Stimulated activated CD4-positive, alpha-beta T cell treated with anti-CD3 and anti-CD28 coated beads, Interleukin-1b, Interleukin-23, amount 100 ng/mL, for 4 hours (primary cell): ENCODE results near the gene CACNA1H.

Source experiments
- DNase-seq, 2 donors: peaks; one replicate each; pipeline ENCODE4 v3.0.0-alpha.2; 2020; ENCODE audit warnings: low read depth in 2 of 2

The CACNA1H gene

DNA sequence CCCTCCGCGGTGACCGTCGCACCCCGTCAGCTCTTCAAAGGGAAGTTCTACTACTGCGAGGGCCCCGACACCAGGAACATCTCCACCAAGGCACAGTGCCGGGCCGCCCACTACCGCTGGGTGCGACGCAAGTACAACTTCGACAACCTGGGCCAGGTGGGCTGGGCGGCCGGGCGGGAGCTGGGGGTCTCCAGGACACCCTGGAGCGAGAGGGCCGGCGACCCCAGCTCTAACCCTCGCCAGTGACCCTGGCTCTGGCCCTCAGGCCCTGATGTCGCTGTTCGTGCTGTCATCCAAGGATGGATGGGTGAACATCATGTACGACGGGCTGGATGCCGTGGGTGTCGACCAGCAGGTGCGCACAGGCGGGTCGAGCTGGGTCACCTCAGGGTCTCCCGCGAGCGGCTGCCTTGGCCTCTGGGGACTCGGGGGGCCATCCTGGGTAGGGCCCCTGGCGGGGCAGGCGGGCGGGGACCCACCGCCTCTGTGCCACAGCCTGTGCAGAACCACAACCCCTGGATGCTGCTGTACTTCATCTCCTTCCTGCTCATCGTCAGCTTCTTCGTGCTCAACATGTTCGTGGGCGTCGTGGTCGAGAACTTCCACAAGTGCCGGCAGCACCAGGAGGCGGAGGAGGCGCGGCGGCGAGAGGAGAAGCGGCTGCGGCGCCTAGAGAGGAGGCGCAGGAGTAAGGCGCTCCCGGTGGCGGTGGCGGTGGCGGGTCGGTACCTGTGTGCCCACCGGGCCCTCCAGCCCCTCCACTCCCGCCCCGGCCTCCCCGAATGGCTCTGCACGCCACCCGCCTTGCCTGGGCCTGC lies 58.8 kb downstream of the CACNA1H start:
- no peak for DNase-seq

DNA sequence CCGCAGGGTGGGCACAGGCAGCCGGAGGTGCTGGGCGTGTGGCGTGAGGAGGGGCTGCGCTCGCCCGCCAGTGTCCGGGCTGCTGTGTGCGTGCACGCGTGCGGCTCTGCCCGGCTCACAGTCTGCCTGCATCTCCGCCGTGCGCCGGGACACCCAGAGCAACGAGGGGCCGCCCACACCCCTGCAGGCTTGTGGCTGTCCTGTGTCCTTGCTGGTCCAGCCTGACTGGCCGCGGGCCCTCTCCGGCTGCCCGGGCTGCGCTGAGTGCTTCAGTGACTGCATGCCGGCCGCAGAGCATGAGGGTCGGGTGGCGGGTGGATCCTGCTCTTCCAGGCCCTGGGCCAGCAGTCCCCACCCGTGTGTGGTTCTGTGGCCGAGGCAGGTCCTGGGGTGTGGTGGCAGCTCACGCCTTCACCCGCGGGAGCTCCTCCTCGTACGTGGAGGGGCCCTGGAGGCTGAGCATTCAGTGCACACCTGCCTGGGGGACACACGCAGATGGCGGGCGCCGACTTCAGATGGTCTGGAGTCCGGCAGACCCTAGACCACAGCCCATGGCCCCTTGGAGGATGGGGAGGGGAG lies 59.8 kb downstream of the CACNA1H start:
- DNase-seq: no peak

DNA sequence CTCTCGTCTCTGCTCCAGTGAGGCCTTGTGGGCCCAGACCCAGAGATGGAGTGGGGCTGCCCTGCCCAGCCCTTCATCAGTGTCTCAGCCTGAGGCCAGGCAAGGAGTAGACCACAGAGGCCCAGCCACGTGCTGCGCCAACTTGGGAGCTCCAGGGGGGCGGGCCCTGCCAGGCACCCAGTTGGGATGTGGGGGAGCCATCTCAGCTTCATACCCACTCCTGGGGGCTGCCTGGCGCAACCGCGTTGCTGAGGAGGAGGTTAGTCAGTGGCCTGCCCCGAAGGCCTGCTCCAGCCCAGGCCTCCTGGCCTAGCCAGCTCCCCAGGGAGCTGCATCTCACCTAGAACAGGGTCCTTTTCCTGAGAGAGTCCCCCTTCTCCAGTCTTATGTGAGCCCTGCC lies 60.3 kb downstream of the CACNA1H start:
- DNase-seq: no peak

DNA sequence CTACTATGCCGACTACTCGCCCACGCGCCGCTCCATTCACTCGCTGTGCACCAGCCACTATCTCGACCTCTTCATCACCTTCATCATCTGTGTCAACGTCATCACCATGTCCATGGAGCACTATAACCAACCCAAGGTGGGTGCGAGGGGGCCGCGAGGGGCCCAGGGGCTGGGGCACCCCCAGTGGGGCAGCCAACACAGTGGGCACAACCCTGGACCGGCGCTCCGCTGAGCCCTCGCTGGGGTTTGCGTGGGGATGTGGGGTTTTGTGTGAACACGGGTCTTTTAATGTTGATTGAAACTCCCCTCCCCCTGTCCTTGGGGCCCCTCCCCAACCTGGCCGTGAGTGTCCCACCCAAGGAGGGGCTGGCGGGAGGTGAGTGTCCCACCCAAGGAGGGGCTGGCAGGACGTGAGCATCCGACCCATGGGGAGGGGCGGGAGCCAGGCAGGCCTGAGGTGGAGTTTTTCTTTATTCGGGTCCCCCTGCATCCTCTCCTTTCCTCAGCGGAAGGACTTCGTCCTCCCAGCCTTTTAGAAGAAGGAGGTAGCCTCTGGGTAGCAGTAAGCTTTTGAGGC lies 61.0 kb downstream of the CACNA1H start:
- DNase-seq: no peak

DNA sequence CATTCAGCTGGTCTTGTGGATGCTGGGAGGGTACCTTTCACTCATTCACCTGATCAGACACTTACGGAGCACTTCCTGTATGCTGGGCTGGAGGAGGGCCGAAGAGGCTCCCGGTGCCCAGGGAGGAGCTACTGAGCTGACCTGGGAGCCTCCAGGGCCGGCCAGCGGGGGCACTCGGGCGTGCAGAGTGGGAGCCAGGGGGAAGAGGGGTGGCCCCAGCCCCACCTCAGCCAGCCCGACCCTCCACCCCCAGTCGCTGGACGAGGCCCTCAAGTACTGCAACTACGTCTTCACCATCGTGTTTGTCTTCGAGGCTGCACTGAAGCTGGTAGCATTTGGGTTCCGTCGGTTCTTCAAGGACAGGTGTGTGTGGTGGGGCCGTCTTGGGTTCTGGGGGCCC lies 61.8 kb downstream of the CACNA1H start:
- DNase-seq: no peak

DNA sequence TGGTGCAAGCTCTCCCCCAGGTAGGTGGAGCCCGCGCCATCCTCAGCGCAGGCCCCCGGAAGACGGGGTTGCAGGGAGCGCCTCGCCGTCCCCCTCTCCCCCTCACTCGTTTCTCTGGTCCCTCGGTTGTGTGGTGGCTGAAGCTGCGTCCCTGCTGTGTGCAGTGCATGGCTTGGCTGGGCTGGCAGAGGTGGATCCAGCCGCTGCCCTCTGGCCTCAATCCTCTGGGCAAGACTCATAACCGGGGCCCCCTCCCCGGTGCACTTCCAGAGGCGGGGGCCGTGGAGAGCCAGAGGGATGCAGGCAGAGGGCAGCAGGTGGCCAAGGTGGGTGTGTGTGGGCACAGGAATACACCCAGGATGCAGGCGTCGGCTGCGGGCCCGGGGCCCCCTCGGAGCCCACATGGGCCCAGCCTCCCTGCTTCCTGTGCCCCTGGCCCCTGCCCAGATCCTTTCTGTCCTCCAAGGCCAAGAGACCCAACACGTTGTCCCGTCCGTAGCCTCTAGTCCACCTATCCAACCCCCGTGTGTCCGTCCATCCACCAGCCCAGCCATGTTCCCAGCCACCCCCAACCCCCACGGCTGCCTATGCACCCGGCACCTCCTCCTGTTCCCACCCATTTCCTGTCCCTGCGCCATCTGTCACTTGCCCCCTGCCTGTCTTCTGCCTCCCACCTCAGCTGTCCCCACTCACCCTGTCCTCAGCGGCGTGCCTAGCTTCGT lies 62.8 kb downstream of the CACNA1H start:
- DNase-seq: no peak

DNA sequence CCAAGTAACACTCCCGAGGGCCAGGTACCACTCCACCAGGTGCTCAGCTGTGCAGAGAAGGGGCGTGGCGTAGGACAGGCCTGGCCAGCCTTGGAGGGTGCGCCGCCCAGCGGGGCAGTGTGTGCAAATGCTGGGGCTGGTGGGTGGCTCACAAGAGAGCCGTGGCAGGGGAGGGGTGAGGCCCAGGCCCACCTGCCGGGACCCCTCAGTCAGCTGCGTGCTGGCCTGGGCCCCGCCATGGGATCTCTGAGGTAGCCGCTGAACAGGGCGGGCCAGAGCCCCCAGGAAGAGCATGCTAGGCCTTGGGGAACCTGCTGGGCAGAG lies 63.4 kb downstream of the CACNA1H start:
- DNase-seq: no peak

DNA sequence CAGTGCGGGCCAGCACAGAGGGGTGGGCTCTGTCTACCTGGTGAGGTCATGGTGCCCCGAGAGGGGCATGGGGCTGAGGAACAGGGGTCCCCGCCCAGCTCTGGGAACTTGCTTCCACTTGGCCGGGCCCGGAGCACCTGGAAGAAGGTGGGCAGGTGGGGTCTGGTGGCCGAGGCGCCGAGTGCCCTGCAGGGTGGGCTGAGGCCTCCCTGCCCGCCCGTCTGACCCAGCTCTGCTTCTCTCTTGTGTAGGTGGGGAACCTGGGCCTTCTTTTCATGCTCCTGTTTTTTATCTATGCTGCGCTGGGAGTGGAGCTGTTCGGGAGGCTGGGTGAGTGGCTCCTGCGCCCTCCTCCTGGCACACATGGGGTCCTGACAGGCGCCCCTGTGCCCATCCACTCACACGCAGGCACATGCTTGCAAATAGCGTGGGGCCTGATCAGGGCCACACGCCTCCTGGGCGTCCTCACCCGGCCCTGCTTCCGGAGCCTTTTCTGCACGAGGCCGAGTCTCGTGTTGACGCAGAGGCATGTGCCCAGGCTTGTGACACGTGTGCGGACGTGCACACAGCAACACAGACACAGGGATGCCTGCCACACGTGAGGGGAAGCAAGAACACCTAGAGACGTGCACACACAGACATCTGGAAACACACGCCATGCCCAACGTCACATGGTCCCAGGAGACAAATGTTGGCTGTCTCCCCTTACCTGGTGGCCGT lies 63.9 kb downstream of the CACNA1H start:
- DNase-seq: no peak

DNA sequence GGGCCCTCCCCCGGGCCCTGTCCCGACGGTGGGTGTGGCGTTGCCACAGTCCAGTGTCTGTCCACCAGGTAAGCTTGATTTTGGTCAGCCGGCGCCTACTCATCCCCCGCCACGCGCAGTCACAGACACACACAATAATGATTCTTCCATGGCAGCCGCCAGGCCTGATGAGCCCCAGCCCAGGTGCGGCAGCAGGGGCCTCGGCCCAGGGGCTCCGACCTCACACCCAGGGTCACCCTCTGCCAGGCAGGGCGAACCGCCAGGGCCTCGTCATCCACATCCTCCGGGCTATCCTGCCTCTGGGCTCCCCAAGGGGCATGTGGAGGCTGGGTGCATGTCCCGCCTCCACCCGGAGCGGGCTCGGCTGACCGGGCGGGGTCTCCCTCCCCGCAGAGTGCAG lies 64.6 kb downstream of the CACNA1H start:
- DNase-seq: no peak

DNA sequence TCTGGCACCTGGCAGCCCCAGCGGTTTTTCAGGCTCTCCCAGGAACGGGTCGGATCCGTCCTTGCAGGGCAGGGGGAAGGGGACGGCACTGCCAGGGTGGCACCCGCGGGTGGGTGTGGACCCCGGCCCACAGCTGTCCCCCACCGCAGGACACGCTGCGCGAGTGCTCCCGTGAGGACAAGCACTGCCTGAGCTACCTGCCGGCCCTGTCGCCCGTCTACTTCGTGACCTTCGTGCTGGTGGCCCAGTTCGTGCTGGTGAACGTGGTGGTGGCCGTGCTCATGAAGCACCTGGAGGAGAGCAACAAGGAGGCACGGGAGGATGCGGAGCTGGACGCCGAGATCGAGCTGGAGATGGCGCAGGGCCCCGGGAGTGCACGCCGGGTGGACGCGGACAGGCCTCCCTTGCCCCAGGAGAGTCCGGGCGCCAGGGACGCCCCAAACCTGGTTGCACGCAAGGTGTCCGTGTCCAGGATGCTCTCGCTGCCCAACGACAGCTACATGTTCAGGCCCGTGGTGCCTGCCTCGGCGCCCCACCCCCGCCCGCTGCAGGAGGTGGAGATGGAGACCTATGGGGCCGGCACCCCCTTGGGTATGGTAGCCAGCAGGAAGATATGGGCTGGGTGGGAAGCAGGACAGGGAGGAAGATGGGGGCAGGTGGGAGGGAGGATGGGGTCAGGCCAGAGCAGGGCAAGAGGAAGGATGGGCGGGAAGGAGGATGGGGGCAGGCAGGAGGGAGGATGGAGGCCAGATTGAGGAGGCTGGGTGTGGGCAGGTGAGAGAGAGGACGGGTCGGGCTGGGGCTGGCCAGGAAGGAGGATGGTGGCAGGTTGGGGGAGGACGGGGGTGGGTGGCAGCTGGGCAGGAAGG lies 65.4 kb downstream of the CACNA1H start:
- no peak for DNase-seq

DNA sequence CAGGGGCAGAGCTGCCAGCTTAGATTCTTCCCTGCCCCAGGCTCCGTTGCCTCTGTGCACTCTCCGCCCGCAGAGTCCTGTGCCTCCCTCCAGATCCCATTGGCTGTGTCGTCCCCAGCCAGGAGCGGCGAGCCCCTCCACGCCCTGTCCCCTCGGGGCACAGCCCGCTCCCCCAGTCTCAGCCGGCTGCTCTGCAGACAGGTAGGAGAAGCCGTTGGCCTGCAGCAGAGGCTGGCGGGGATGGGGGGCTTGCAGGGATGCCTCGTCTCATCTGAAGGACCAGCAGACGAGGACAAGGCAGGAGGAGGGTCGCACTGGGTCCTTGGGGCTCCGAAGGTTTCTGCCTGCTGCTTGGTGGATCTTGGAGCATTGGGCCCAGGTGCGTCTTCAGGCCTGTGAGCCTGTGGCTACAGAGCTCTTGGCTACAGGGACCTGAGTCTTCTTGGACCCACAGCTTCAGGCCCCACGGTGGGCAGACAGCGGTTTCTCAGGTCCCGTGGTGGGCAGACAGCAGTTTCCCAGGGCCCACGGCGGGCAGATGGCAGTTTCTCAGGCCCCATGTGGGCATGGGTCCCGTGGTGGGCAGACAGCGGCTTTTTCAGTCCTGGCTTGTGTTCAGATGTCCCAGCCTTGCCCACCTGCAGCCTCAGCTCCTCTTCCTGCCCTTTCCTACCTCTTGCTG lies 66.2 kb downstream of the CACNA1H start:
- DNase-seq: no peak

DNA sequence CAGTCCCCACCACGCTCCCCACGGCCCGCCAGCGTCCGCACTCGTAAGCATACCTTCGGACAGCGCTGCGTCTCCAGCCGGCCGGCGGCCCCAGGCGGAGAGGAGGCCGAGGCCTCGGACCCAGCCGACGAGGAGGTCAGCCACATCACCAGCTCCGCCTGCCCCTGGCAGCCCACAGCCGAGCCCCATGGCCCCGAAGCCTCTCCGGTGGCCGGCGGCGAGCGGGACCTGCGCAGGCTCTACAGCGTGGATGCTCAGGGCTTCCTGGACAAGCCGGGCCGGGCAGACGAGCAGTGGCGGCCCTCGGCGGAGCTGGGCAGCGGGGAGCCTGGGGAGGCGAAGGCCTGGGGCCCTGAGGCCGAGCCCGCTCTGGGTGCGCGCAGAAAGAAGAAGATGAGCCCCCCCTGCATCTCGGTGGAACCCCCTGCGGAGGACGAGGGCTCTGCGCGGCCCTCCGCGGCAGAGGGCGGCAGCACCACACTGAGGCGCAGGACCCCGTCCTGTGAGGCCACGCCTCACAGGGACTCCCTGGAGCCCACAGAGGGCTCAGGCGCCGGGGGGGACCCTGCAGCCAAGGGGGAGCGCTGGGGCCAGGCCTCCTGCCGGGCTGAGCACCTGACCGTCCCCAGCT lies 67.3 kb downstream of the CACNA1H start:
- no peak for DNase-seq

DNA sequence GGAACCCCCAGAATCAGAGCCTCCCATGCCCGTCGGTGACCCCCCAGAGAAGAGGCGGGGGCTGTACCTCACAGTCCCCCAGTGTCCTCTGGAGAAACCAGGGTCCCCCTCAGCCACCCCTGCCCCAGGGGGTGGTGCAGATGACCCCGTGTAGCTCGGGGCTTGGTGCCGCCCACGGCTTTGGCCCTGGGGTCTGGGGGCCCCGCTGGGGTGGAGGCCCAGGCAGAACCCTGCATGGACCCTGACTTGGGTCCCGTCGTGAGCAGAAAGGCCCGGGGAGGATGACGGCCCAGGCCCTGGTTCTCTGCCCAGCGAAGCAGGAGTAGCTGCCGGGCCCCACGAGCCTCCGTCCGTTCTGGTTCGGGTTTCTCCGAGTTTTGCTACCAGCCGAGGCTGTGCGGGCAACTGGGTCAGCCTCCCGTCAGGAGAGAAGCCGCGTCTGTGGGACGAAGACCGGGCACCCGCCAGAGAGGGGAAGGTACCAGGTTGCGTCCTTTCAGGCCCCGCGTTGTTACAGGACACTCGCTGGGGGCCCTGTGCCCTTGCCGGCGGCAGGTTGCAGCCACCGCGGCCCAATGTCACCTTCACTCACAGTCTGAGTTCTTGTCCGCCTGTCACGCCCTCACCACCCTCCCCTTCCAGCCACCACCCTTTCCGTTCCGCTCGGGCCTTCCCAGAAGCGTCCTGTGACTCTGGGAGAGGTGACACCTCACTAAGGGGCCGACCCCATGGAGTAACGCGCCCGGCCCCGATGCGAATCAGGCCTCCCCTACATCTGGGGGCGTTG lies 68.1 kb downstream of the CACNA1H start:
- no peak for DNase-seq

DNA sequence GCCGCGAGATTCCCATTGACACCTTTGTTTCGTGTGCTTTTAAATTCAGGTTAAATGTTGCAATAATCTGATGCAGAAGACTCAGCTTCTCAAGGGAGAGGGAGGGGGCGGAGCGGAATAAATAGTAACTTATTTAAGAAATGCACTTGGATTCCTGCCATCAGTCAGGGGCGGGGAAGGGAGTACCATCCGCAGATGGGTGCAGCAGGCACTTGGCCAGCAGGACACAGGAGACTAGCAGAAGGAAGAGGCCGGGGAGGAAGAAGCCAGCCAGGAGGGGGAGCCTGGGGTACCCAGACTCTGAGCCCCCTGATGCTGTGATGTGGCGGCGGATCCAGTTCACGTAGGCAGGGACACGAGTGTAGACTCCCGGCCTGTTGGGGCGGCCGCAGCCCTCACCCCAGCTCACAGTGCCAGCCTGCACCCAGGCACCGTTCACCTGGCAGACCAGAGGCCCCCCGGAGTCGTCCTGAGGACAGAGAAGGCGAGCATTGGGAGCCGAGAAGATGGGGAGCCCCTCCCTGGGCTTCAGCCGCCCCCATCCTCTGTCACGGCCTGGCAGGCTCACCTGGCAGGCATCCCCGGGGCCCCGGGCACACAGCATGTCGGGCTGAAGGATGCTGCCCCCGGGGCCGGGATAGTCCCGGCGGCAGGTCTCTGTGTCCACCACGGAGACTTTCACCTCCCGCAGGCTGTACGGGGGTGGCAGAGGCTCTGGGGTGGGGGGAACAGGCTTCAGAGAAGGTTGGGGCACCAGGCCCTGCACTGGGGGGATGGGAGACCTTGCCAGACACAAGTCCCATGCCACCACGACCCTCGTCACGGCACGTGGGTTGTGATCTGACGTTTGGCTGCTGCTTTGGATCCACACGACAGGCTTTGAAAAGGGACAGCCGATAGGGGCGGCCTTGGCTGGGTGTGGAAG lies 69.0 kb downstream of the CACNA1H start:
- DNase-seq: no peak

DNA sequence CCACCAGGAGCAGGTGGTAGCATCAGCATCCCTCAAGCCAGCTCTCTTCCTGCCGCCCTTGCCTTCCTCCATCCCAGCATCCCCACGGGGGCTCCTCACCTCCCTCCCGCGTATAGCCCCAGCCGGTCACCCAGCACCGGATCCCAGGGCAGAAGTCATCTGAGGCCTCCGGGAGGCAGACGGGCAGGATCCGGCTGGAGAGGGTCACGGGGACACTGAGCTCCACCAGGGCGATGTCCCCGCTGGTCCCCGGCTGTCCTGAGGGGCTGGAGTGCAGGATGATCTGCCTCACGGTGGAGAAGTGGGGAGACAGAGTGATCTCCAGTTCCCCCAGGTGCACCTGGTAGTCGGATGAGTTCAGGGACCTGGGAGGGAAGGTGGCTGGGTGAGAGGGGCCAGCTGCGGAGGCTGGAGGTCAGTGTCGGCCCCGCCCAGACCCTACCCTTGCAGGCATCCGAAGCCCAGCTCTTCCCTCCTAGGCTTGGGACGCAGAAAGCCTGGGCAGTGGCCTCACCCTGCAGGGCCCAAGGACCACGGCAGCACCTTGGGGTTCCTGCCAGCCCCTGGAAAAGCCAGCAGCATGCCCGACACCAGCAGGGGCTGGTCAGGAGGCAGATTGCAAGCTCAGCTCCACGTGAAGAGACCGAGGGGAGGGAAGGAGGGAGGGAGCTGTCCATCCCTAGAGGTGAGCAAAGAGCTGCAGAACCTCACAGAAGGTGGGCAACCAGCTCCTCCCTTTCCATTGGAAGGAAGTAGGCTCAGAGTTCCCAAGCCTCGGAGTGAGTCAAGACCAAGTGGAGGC lies 69.8 kb downstream of the CACNA1H start:
- no peak for DNase-seq

DNA sequence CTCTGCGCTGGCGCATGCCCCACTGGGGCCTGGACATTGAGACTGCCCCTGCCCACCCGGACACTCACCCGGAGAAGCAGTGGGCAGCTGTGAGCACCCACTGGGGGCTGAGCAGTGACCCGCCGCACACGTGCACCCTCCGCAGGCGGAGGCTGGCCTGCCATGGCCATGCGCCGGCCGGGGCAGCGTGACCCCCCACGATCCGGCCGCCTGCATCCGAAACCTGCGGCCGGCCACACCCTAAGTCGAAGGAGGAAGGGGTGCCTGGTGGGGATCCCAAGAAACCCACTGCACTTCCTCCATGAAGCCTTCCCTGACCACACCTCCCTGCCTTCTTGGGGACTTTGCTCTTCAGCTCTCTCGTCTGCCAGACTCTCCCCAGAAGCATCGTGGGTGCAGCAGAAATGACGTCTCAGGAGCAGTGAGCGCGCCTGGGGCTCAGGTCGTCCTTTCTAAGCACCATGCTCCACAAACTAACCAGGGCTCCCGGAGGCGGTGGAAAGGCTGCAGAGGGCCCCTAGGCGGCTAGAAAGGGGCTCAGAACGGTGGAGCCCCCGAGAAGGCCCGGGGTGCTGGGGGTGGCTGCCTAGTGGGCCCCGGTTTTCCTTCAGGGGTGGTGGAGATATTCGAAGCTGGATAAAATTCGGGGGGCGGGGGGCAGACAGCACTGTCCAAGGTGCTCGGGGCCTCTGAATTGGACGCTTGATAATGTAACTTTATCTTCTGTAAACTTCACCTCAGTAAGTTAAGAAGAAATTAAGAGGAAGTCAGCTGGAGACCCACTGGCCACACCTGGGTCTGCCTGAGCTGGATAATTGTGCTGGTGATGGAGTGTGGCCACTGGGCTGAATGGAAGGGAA lies 70.7 kb downstream of the CACNA1H start:
- DNase-seq: no peak
